ENCODE results near the gene KIAA1671. TPM values are rescaled to one million over a fixed set of nuclear protein-coding genes. Genes with fewer than 3 reads are reported as not detected.

Gene KIAA1671
- total and polyA plus RNA-seq, 2 of the 13 experiments (the other 11 are each of a cell fraction or from before 2014, with no cell fraction given) = 13.5 to 13.6 TPM

DNA sequence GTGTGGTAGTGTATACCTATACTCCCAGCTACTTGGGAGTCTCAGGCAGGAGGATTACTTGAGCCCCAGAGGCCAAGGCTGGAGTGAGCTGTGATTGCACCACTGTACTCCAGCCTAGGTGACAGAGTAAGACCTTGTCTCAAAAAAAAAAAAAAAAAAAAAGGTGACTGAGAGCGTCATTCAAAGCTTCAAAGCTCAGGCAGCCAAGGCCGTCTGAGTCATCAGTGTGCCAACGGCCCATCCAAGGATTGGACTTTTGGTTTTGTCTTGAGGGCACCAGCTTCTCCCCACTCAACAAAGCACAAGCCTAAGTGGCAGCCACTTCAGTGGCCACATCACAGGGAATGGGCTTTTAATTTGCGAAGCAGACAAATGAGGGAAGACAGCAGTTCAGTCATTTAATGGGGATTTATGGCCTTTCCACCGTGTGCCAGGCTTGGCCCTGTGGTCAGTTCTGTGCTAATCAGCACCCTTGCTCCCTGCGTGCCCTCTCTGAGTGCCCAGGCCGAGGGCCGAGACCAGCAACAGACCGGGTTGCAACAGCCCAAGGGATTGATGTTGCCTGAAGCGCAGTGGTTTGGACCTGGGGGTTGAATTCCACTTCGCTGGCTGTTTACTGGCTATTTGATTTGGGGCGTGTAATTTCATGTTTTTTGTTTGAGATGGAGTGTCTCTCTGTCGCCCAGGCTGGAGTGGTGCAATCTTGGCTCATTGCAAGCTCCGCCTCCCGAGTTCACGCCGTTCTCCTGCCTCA lies 216.9 kb downstream of the KIAA1671 start (continued):
- TF ChIP-seq, protein P1, sequence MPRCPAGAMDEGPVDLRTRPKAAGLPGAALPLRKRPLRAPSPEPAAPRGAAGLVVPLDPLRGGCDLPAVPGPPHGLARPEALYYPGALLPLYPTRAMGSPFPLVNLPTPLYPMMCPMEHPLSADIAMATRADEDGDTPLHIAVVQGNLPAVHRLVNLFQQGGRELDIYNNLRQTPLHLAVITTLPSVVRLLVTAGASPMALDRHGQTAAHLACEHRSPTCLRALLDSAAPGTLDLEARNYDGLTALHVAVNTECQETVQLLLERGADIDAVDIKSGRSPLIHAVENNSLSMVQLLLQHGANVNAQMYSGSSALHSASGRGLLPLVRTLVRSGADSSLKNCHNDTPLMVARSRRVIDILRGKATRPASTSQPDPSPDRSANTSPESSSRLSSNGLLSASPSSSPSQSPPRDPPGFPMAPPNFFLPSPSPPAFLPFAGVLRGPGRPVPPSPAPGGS (CRISPR knock-in tag; IDR thresholded peaks at IDR 0.05) = no peak
- peak; percentile 46; the same call in 1 of the 2 replicates for TF ChIP-seq ATF1 (CRISPR knock-in tag; IDR thresholded peaks at IDR 0.05)
- TF ChIP-seq ZSCAN25 (CRISPR knock-in tag; IDR thresholded peaks at IDR 0.05) = no peak
- TF ChIP-seq DPF2 (CRISPR knock-in tag; IDR thresholded peaks at IDR 0.05; ENCODE audit: borderline replicate concordance, low read depth) = 0 out of 2 replicates have a peak, but pooled peaks have one; percentile 24
- TF ChIP-seq, protein P2, sequence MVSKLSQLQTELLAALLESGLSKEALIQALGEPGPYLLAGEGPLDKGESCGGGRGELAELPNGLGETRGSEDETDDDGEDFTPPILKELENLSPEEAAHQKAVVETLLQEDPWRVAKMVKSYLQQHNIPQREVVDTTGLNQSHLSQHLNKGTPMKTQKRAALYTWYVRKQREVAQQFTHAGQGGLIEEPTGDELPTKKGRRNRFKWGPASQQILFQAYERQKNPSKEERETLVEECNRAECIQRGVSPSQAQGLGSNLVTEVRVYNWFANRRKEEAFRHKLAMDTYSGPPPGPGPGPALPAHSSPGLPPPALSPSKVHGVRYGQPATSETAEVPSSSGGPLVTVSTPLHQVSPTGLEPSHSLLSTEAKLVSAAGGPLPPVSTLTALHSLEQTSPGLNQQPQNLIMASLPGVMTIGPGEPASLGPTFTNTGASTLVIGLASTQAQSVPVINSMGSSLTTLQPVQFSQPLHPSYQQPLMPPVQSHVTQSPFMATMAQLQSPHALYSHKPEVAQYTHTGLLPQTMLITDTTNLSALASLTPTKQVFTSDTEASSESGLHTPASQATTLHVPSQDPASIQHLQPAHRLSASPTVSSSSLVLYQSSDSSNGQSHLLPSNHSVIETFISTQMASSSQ (IDR thresholded peaks at IDR 0.05; ENCODE audit: low read depth) = no peak
- TF ChIP-seq, protein P2 (CRISPR knock-in tag; IDR thresholded peaks at IDR 0.05; ENCODE audit: borderline replicate concordance) = no peak
- no peak for TF ChIP-seq AHR (CRISPR knock-in tag; IDR thresholded peaks at IDR 0.05)
- TF ChIP-seq ESRRA (CRISPR knock-in tag; IDR thresholded peaks at IDR 0.05; ENCODE audit: low read depth) = no peak
- no peak for TF ChIP-seq ZNF143 (CRISPR knock-in tag; IDR thresholded peaks at IDR 0.05)
- TF ChIP-seq, protein P3, sequence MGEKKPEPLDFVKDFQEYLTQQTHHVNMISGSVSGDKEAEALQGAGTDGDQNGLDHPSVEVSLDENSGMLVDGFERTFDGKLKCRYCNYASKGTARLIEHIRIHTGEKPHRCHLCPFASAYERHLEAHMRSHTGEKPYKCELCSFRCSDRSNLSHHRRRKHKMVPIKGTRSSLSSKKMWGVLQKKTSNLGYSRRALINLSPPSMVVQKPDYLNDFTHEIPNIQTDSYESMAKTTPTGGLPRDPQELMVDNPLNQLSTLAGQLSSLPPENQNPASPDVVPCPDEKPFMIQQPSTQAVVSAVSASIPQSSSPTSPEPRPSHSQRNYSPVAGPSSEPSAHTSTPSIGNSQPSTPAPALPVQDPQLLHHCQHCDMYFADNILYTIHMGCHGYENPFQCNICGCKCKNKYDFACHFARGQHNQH (CRISPR knock-in tag; IDR thresholded peaks at IDR 0.05) = 0 out of 2 replicates have a peak, but pooled peaks have one; percentile 35
- no peak for TF ChIP-seq ARNT (IDR thresholded peaks at IDR 0.05)
- no peak for TF ChIP-seq KLF9 (CRISPR knock-in tag; IDR thresholded peaks at IDR 0.05; ENCODE audit: low read depth)
- TF ChIP-seq, protein P4, sequence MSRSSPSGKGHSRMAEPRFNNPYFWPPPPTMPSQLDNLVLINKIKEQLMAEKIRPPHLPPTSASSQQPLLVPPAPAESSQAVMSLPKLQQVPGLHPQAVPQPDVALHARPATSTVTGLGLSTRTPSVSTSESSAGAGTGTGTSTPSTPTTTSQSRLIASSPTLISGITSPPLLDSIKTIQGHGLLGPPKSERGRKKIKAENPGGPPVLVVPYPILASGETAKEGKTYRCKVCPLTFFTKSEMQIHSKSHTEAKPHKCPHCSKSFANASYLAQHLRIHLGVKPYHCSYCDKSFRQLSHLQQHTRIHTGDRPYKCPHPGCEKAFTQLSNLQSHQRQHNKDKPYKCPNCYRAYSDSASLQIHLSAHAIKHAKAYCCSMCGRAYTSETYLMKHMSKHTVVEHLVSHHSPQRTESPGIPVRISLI (CRISPR knock-in tag; IDR thresholded peaks at IDR 0.05; ENCODE audit: borderline replicate concordance) = peak; percentile 94
- TF ChIP-seq, protein P5, sequence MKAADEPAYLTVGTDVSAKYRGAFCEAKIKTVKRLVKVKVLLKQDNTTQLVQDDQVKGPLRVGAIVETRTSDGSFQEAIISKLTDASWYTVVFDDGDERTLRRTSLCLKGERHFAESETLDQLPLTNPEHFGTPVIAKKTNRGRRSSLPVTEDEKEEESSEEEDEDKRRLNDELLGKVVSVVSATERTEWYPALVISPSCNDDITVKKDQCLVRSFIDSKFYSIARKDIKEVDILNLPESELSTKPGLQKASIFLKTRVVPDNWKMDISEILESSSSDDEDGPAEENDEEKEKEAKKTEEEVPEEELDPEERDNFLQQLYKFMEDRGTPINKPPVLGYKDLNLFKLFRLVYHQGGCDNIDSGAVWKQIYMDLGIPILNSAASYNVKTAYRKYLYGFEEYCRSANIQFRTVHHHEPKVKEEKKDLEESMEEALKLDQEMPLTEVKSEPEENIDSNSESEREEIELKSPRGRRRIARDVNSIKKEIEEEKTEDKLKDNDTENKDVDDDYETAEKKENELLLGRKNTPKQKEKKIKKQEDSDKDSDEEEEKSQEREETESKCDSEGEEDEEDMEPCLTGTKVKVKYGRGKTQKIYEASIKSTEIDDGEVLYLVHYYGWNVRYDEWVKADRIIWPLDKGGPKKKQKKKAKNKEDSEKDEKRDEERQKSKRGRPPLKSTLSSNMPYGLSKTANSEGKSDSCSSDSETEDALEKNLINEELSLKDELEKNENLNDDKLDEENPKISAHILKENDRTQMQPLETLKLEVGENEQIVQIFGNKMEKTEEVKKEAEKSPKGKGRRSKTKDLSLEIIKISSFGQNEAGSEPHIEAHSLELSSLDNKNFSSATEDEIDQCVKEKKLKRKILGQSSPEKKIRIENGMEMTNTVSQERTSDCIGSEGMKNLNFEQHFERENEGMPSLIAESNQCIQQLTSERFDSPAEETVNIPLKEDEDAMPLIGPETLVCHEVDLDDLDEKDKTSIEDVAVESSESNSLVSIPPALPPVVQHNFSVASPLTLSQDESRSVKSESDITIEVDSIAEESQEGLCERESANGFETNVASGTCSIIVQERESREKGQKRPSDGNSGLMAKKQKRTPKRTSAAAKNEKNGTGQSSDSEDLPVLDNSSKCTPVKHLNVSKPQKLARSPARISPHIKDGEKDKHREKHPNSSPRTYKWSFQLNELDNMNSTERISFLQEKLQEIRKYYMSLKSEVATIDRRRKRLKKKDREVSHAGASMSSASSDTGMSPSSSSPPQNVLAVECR (CRISPR knock-in tag; IDR thresholded peaks at IDR 0.05; ENCODE audit: borderline replicate concordance) = no peak; the same call in 1 of the 2 replicates
- no peak for TF ChIP-seq SP1 (IDR thresholded peaks at IDR 0.05)
- 0 out of 2 replicates have a peak, but pooled peaks have one; percentile 30 for TF ChIP-seq SP1 (CRISPR knock-in tag; IDR thresholded peaks at IDR 0.05)
- TF ChIP-seq HNF4A (CRISPR knock-in tag; IDR thresholded peaks at IDR 0.05) = peak; percentile 82
- TF ChIP-seq KAT8 (CRISPR knock-in tag; IDR thresholded peaks at IDR 0.05) = 0 out of 2 replicates have a peak, but pooled peaks have one; percentile 17
